Glomerular visceral epithelial cell (primary cell): ENCODE data around the gene ARHGAP19.

Experiments
- DNase-seq: peaks from one replicate; pipeline ENCODE4 v3.0.0-alpha.2; 2016; ENCODE audit errors: extremely low spot score

Gene ARHGAP19

GRCh38 chr10:97292097-97292861, at the start of gene ARHGAP19:
ARHGAP19 (minus strand) TSS chr10:97292637; CDS start chr10:97292627, 10 bp downstream.
- peak; percentile 99 for DNase-seq

GRCh38 chr10:97341416-97341815, 49.0 kb upstream of the ARHGAP19 start:
- DNase-seq, result no peak

GRCh38 chr10:97338041-97338440, 45.6 kb upstream of the ARHGAP19 start:
- no peak for DNase-seq

GRCh38 chr10:97336942-97337831, 44.8 kb upstream of the ARHGAP19 start:
- no peak for DNase-seq

GRCh38 chr10:97336446-97336845, 44.0 kb upstream of the ARHGAP19 start:
- no peak for DNase-seq

GRCh38 chr10:97336006-97336405, 43.6 kb upstream of the ARHGAP19 start:
- DNase-seq, result no peak

GRCh38 chr10:97335188-97335619, 42.8 kb upstream of the ARHGAP19 start:
- no peak for DNase-seq

GRCh38 chr10:97334370-97335175, 42.1 kb upstream of the ARHGAP19 start, which contains the start of gene FRAT2:
FRAT2 (minus strand) TSS chr10:97334729; CDS start chr10:97334572, 157 bp downstream.
- DNase-seq, result peak; percentile 90

- DNase-seq, result peak; percentile 44
Observed at GRCh38 chr10:97333601-97334369, 41.3 kb upstream of the ARHGAP19 start.

- peak; percentile 41 for DNase-seq
Observed at GRCh38 chr10:97333351-97333600, 40.8 kb upstream of the ARHGAP19 start.

- peak; percentile 74 for DNase-seq
Observed at GRCh38 chr10:97332591-97333350, 40.3 kb upstream of the ARHGAP19 start.

GRCh38 chr10:97331153-97331703, 38.8 kb upstream of the ARHGAP19 start:
- DNase-seq, result no peak

- DNase-seq, result no peak
Observed at GRCh38 chr10:97329766-97330165, 37.3 kb upstream of the ARHGAP19 start.

- no peak for DNase-seq
Observed at GRCh38 chr10:97328646-97329453, 36.4 kb upstream of the ARHGAP19 start.

- no peak for DNase-seq
Observed at GRCh38 chr10:97327348-97328294, 35.2 kb upstream of the ARHGAP19 start.

- no peak for DNase-seq
Observed at GRCh38 chr10:97325754-97326153, 33.3 kb upstream of the ARHGAP19 start.

GRCh38 chr10:97323501-97323900, 31.1 kb upstream of the ARHGAP19 start:
- no peak for DNase-seq

- DNase-seq, result no peak
Observed at GRCh38 chr10:97321804-97322190, 29.4 kb upstream of the ARHGAP19 start.
